Brain microvascular endothelial cell (primary cell): ENCODE results near the gene CFAP20DC.

Experiments
- DNase-seq: peaks from one replicate; pipeline ENCODE4 v3.0.0-alpha.2; 2020
- H3K27ac ChIP-seq: fragments of 250-450 bp; sonication (Bioruptor Pico); 2 replicates; pipeline ENCODE4 v1.5.1; 2020; ENCODE audit warnings: mild to moderate bottlenecking, moderate library complexity
- H3K27me3 ChIP-seq: fragments of 250-450 bp; sonication (Bioruptor Pico); replicated peaks from 2 replicates; pipeline ENCODE4 v1.5.1; 2020; ENCODE audit warnings: mild to moderate bottlenecking
- H3K36me3 ChIP-seq: fragments of 250-450 bp; sonication (Bioruptor Pico); replicated peaks from 2 replicates; pipeline ENCODE4 v1.5.1; 2020; ENCODE audit warnings: mild to moderate bottlenecking
- H3K4me3 ChIP-seq: 2 replicates; pipeline ENCODE4 v1.5.1; 2011; ENCODE audit warnings: low read depth, mild to moderate bottlenecking, control low read depth, low read length, moderate library complexity
- in situ Hi-C: cut with HindIII; loops from 2 replicates; pipeline ENCODE4 v1.10.0; 2017; ENCODE audit warnings: low sequenced_read_pairs, low pct_ligation_motif_present
- TF ChIP-seq, protein P1 (sequence below): IDR thresholded peaks from 2 replicates; pipeline ENCODE4 v1.5.1; 2011; ENCODE audit warnings: low read depth, mild to moderate bottlenecking, moderate library complexity, low read length, control low read depth, inconsistent platforms; ENCODE audit errors: missing control alignments

The CFAP20DC gene

DNA sequence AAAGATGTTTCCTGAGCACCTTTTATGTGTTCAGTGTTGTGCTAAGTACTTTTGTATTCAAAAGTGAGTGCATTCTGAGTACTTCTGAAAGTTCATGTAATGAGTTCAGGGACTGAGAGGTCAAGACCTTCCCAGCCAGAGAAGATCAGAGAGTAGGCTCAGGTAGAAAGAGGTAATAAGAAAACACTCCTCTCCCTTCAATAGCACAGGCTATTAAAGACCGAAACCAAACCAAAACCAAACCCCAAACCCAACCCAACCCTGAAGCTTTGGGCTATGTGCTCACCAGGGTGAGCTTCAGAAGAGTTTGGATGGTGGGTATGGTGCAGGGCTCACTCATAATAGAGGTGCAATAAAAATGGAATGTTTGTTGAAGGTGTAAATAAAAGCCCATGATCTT, 306.5 kb downstream of the CFAP20DC start:
- H3K36me3 ChIP-seq = no peaks in the 10 kb centered on the region
- in situ Hi-C loops = no loop called here
- H3K27ac ChIP-seq = no peak overlapping the region
- no peak for DNase-seq
- TF ChIP-seq, protein P1, sequence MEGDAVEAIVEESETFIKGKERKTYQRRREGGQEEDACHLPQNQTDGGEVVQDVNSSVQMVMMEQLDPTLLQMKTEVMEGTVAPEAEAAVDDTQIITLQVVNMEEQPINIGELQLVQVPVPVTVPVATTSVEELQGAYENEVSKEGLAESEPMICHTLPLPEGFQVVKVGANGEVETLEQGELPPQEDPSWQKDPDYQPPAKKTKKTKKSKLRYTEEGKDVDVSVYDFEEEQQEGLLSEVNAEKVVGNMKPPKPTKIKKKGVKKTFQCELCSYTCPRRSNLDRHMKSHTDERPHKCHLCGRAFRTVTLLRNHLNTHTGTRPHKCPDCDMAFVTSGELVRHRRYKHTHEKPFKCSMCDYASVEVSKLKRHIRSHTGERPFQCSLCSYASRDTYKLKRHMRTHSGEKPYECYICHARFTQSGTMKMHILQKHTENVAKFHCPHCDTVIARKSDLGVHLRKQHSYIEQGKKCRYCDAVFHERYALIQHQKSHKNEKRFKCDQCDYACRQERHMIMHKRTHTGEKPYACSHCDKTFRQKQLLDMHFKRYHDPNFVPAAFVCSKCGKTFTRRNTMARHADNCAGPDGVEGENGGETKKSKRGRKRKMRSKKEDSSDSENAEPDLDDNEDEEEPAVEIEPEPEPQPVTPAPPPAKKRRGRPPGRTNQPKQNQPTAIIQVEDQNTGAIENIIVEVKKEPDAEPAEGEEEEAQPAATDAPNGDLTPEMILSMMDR = no peak
- H3K27me3 ChIP-seq = no peaks in the 10 kb centered on the region
- H3K4me3 ChIP-seq = no peak overlapping the region

DNA sequence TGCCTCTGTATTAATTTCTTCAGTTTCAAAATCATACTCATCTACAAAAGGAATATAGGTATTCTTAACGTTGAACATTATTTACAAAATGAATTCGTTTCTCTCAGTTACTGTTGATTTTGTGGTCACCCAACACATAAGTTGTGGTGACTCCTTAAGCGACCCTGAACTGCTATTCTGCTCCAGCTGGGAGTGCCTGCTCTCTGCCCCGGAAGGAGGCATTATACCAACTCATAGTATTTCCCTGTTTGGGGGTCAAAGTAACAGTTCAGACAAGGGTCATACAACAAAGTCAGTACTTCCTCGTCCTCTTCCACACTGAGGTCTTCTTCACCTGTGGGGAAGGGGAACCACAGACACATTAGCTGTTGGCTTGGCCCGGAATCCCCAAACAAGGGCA, 307.6 kb downstream of the CFAP20DC start:
- TF ChIP-seq, protein P1 = no peak
- H3K27ac ChIP-seq = no peak overlapping the region
- no peak for DNase-seq
- H3K36me3 ChIP-seq = no peaks in the 10 kb centered on the region
- no peaks in the 10 kb centered on the region for H3K27me3 ChIP-seq
- in situ Hi-C loops = no loop called here
- H3K4me3 ChIP-seq = no peak overlapping the region

DNA sequence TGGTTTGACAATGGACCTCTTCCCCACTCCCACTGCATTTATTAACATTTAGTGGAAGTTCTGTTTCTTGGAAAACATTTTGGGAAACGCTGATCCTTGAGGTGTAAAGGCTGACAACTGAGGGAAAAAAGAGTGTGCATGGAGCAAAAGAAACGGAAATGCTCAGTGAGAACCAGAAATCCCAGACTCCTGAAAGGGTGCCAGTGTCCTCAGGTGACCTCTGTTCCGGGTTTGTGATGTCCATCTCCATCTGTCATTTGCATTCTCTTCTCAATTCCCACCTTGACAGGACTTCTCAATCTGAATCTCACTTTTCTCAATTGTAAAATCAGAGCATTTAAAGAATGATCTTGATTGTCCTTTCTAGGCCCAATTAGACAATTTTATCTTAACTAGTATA, 312.2 kb downstream of the CFAP20DC start:
- TF ChIP-seq, protein P1 = no peak
- H3K27ac ChIP-seq = no peak overlapping the region
- no peak for DNase-seq
- H3K27me3 ChIP-seq = no peaks in the 10 kb centered on the region
- no peak overlapping the region for H3K4me3 ChIP-seq
- in situ Hi-C loops = no loop called here
- no peaks in the 10 kb centered on the region for H3K36me3 ChIP-seq

DNA sequence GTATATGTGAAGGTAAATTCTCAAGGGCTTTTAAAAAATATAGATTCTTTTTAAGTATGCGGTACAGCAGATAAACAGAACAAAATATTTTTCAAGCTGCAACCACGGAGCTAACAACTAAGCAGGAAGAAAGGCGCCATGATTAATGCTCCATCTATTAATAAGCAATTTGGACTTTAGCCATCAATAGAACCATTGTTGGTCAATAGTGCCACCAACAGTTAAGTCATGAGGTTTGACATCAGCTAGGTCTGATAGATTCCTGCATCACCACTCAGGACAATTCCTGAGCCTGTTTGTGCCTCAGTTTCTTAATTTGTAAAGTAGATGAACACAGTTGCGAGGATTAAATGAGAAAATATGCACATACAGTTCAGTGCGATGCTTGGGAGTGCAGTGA, 318.2 kb downstream of the CFAP20DC start:
- in situ Hi-C loops = no loop called here
- H3K27me3 ChIP-seq = no peaks in the 10 kb centered on the region
- H3K4me3 ChIP-seq = no peak overlapping the region
- H3K36me3 ChIP-seq = no peaks in the 10 kb centered on the region
- DNase-seq = no peak
- TF ChIP-seq, protein P1 = no peak
- H3K27ac ChIP-seq = no peak overlapping the region

DNA sequence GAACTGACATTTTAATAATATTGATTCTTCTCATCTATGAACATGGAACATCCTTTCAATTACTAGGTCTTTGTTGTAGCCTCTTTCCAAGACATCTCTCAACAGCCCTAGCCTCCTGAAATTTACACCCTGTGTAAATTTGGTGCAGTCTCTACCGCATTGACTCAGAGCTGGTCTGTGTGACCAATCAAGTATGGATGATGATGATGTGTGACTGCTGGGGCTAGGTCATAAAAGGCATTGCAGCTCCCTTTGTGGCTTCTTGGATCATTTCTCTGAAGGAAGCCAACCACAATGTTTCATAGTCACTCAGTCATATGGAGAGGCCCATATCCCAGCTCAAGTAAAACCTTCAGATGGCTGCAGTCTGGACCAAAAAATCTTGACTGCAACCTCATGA, 321.1 kb downstream of the CFAP20DC start:
- no peak overlapping the region for H3K4me3 ChIP-seq
- in situ Hi-C loops = no loop called here
- TF ChIP-seq, protein P1 = no peak
- H3K27ac ChIP-seq = no peak overlapping the region
- no peaks in the 10 kb centered on the region for H3K36me3 ChIP-seq
- H3K27me3 ChIP-seq = no peaks in the 10 kb centered on the region
- no peak for DNase-seq

DNA sequence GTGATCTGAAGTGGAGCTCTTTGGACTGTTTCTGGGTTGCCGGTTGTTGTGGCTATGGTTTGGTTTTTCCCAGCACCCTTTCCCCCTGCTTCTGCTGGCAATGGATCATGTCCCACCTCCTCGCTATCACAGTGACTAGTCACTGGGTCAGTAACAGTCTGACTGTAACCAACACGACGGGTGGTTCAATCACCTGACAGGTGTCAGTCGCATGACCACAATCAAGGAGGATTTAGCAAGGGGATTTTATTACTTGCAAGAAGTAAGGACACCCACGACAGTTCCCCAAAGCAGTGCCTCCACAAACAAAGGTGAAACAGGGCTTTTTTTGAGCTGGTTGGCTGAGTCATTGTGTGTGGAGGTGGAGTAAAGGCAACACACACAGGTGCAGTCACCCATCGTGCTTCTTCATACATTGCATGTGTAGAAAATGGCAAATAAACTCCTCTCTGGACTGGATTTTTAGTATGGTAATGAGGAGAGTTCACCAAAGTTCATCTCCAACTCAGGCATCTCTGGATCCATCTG, 324.4 kb downstream of the CFAP20DC start:
- H3K4me3 ChIP-seq = no peak overlapping the region
- TF ChIP-seq, protein P1 = no peak
- in situ Hi-C loops = no loop called here
- no peak overlapping the region for H3K27ac ChIP-seq
- H3K36me3 ChIP-seq = no peaks in the 10 kb centered on the region
- H3K27me3 ChIP-seq = no peaks in the 10 kb centered on the region
- DNase-seq = no peak
